ENCODE data around the gene CCT8.

GRCh38 chr21:29078869-29079767 lies 5.7 kb upstream of the CCT8 start:
- TF ChIP-seq, protein P1, sequence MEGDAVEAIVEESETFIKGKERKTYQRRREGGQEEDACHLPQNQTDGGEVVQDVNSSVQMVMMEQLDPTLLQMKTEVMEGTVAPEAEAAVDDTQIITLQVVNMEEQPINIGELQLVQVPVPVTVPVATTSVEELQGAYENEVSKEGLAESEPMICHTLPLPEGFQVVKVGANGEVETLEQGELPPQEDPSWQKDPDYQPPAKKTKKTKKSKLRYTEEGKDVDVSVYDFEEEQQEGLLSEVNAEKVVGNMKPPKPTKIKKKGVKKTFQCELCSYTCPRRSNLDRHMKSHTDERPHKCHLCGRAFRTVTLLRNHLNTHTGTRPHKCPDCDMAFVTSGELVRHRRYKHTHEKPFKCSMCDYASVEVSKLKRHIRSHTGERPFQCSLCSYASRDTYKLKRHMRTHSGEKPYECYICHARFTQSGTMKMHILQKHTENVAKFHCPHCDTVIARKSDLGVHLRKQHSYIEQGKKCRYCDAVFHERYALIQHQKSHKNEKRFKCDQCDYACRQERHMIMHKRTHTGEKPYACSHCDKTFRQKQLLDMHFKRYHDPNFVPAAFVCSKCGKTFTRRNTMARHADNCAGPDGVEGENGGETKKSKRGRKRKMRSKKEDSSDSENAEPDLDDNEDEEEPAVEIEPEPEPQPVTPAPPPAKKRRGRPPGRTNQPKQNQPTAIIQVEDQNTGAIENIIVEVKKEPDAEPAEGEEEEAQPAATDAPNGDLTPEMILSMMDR (IDR thresholded peaks at IDR 0.05) = no peak
- TF ChIP-seq EZH2 (IDR thresholded peaks at IDR 0.05; ENCODE audit: borderline replicate concordance, insufficient read depth, low read depth, low read length, poor library complexity, severe bottlenecking) = no peak
